IPS DF 4.7 (cell line): Measurements from ENCODE around the gene AURKA.
A peak's percentile ranks its signal among the peaks of the same experiment; 100 is the strongest.

Experiments
- DNase-seq: peaks from one replicate; pipeline ENCODE4 v3.0.0-alpha.2; 2013; ENCODE audit warnings: low spot score; ENCODE audit errors: extremely low read depth

The AURKA gene

GRCh38 chr20:56392132-56392880 is at the start of gene AURKA, which contains the start of gene CSTF1:
AURKA (minus strand) TSS chr20:56392215; CDS start chr20:56388197, 4,018 bp downstream.
CSTF1 (plus strand) TSS chr20:56392645; CDS start chr20:56395553, 2,908 bp downstream.
- DNase-seq, result peak; percentile 92

- DNase-seq, result no peak
Measured at GRCh38 chr20:56440346-56441007, 48.5 kb upstream of the AURKA start.

- DNase-seq, result no peak
Measured at GRCh38 chr20:56439771-56440291, 47.8 kb upstream of the AURKA start.

GRCh38 chr20:56438284-56438683 is 46.3 kb upstream of the AURKA start:
- DNase-seq, result no peak

GRCh38 chr20:56437196-56437960 is 45.4 kb upstream of the AURKA start:
- no peak for DNase-seq

GRCh38 chr20:56433880-56434255 is 41.9 kb upstream of the AURKA start:
- DNase-seq, result no peak

GRCh38 chr20:56433221-56433879 is 41.3 kb upstream of the AURKA start:
- DNase-seq, result no peak

GRCh38 chr20:56431471-56431870 is 39.5 kb upstream of the AURKA start:
- DNase-seq, result no peak

GRCh38 chr20:56430957-56431356 is 38.9 kb upstream of the AURKA start:
- DNase-seq, result no peak

GRCh38 chr20:56430461-56430860 is 38.4 kb upstream of the AURKA start:
- no peak for DNase-seq

- DNase-seq, result no peak
Measured at GRCh38 chr20:56429941-56430340, 37.9 kb upstream of the AURKA start.

- DNase-seq, result no peak
Measured at GRCh38 chr20:56429502-56429901, 37.5 kb upstream of the AURKA start.

GRCh38 chr20:56428881-56429280 is 36.9 kb upstream of the AURKA start:
- DNase-seq, result no peak

- DNase-seq, result no peak
Measured at GRCh38 chr20:56428410-56428809, 36.4 kb upstream of the AURKA start.

GRCh38 chr20:56427797-56428196 is 35.8 kb upstream of the AURKA start:
- DNase-seq, result no peak

GRCh38 chr20:56426926-56427325 is 34.9 kb upstream of the AURKA start:
- DNase-seq, result no peak

- DNase-seq, result no peak
Measured at GRCh38 chr20:56426026-56426425, 34.0 kb upstream of the AURKA start.

GRCh38 chr20:56424931-56425330 is 32.9 kb upstream of the AURKA start:
- no peak for DNase-seq

GRCh38 chr20:56423886-56424285 is 31.9 kb upstream of the AURKA start:
- DNase-seq, result no peak

GRCh38 chr20:56423211-56423610 is 31.2 kb upstream of the AURKA start:
- DNase-seq, result no peak

- no peak for DNase-seq
Measured at GRCh38 chr20:56422824-56423189, 30.8 kb upstream of the AURKA start.
